HepG2 (cell line): ENCODE results near the gene LTB4R2. TPM values are rescaled to one million over a fixed set of nuclear protein-coding genes. Genes with fewer than 3 reads are reported as not detected.

ENCODE experiments used
- ATAC-seq: fragments of 200-7000 bp; cut with Tn5 transposase; 3 replicates; pipeline ENCODE4 v1.9.1; 2020; ENCODE audit warnings: mild to moderate bottlenecking, moderate library complexity
- BruUV-seq: library from RNA; stranded (reverse); fragments of 400-500 nt; replicated peaks from 2 replicates; lab custom pipeline; 2021; lab: Mats Ljungman, UMichigan
- CTCF ChIA-PET: fragments of 300-600 bp; formaldehyde crosslinking; extraction: SDS; loops from one replicate; lab custom pipeline; 2021; ENCODE audit warnings: low total read pairs, inconsistent platforms, low intra/inter-chr PET ratio; lab: Yijun Ruan, JAX
- POLR2A ChIA-PET: fragments of 350-600 bp; sonication (Branson Sonifier 250); formaldehyde crosslinking; loops from one replicate; lab custom pipeline; 2020; ENCODE audit warnings: antibody characterized with exemption, inconsistent platforms; lab: Yijun Ruan, JAX
- DNase-seq: peaks from one replicate; pipeline ENCODE4 v3.0.0-alpha.2; 2015; ENCODE audit warnings: low spot score
- FAIRE-seq: peaks from 3 replicates; lab custom pipeline; 2011; peaks lifted over from hg19 to GRCh38; lab: Jason Lieb, UNC
- H2AFZ ChIP-seq: one replicate; pipeline ENCODE4 v1.6.1; 2011; ENCODE audit warnings: low read length, inconsistent platforms
- H3K27ac ChIP-seq: fragments of 300-600 bp; 3 replicates; pipeline ENCODE4 v1.8.0; 2011; ENCODE audit warnings: mixed run types, mild to moderate bottlenecking, mixed read lengths, low read length, inconsistent platforms; ENCODE audit not compliant: insufficient read depth; ENCODE audit errors: extremely low read length
- H3K27me3 ChIP-seq, 2 experiments: fragments of 200-600 bp in 1 of 2; 2 replicates in 1 of 2; 3 replicates in 1 of 2; pipeline versions ENCODE4 v1.6.0 to v1.8.0; 2011; ENCODE audit warnings: low read length in 2 of 2, mild to moderate bottlenecking in 2 of 2, moderate library complexity in 2 of 2, inconsistent platforms in 1 of 2; ENCODE audit not compliant: insufficient read depth in 2 of 2, control insufficient read depth in 1 of 2
- H3K36me3 ChIP-seq, 2 experiments: fragments of 200-600 bp in 1 of 2; replicated peaks in 1 of 2; 2 replicates in 1 of 2; 3 replicates in 1 of 2; pipeline versions ENCODE4 v1.5.1 to v1.8.0; 2011; ENCODE audit warnings: low read length in 2 of 2, inconsistent platforms in 1 of 2; ENCODE audit not compliant: insufficient read depth in 2 of 2, control insufficient read depth in 1 of 2
- H3K4me1 ChIP-seq: 2 replicates; pipeline ENCODE4 v1.5.1; 2012; ENCODE audit warnings: low read length, inconsistent platforms; ENCODE audit not compliant: insufficient read depth
- H3K4me2 ChIP-seq: 2 replicates; pipeline ENCODE4 v1.6.0; 2011; ENCODE audit warnings: low read depth, low read length, inconsistent platforms
- H3K4me3 ChIP-seq, 3 experiments: fragments of 200-600 bp in 1 of 3; sonication (generic), shearing (Covaris generic) in 1 of 3; replicated peaks in 1 of 3; 2 replicates each; pipeline ENCODE4 v1.5.1; 2011 to 2016; ENCODE audit warnings: low read length in 3 of 3, inconsistent platforms in 2 of 3, low read depth in 2 of 3, mild to moderate bottlenecking in 2 of 3, control low read depth in 1 of 3, mixed read lengths in 1 of 3; ENCODE audit not compliant: insufficient read depth in 1 of 3
- H3K79me2 ChIP-seq: one replicate; pipeline ENCODE4 v1.6.1; 2011; ENCODE audit warnings: low read length, inconsistent platforms; ENCODE audit not compliant: insufficient read depth
- H3K9ac ChIP-seq: 2 replicates; pipeline ENCODE4 v1.6.0; 2011; ENCODE audit warnings: mild to moderate bottlenecking, low read depth, low read length, inconsistent platforms; ENCODE audit not compliant: insufficient read depth
- H3K9me3 ChIP-seq: 2 replicates; pipeline ENCODE4 v1.5.1; 2012; ENCODE audit warnings: mild to moderate bottlenecking, low read length
- H4K20me1 ChIP-seq: 2 replicates; pipeline ENCODE4 v1.6.0; 2011; ENCODE audit warnings: inconsistent platforms, mild to moderate bottlenecking, low read length, moderate library complexity; ENCODE audit not compliant: insufficient read depth
- AGO2 ChIP-seq: fragments of 200-400 bp; formaldehyde crosslinking; optimal IDR thresholded peaks from 2 replicates; pipeline ENCODE3; 2017; ENCODE audit warnings: mild to moderate bottlenecking, low read depth, low read length, moderate library complexity
- GABPB1 ChIP-seq: IDR thresholded peaks from 2 replicates; pipeline ENCODE4 v1.6.1; 2016; ENCODE audit warnings: mild to moderate bottlenecking, missing genetic modification reagents, moderate library complexity, missing compliant biosample characterization
- KLF16 ChIP-seq, 2 experiments: sonication (generic) in 1 of 2; formaldehyde crosslinking in 1 of 2; IDR thresholded peaks; 2 replicates each; pipeline versions ENCODE4 v1.6.1 to v1.8.0; 2016 to 2023; ENCODE audit warnings: missing genetic modification reagents in 2 of 2, missing compliant biosample characterization in 1 of 2
- MAF1 ChIP-seq: sonication (generic); formaldehyde crosslinking; IDR thresholded peaks from 2 replicates; pipeline ENCODE4 v1.5.0; 2020; ENCODE audit warnings: missing genetic modification reagents, borderline replicate concordance
- NFAT5 ChIP-seq: sonication (generic); formaldehyde crosslinking; IDR thresholded peaks from 2 replicates; pipeline ENCODE4 v1.4.0; 2020; ENCODE audit warnings: missing genetic modification reagents
- PRDM10 ChIP-seq: sonication (generic); formaldehyde crosslinking; IDR thresholded peaks from 2 replicates; pipeline ENCODE4 v1.4.0; 2020; ENCODE audit warnings: low read depth, missing genetic modification reagents
- RBFOX2 ChIP-seq: fragments of 200-400 bp; formaldehyde crosslinking; IDR thresholded peaks from 2 replicates; pipeline ENCODE4 v1.6.1; 2017; ENCODE audit warnings: low read depth, mild to moderate bottlenecking, low read length
- TEAD2 ChIP-seq: sonication (generic); formaldehyde crosslinking; IDR thresholded peaks from 2 replicates; pipeline ENCODE4 v1.9.0; 2021; ENCODE audit warnings: missing genetic modification reagents
- ZNF232 ChIP-seq: sonication (generic); formaldehyde crosslinking; IDR thresholded peaks from 2 replicates; pipeline ENCODE4 v1.4.0; 2020; ENCODE audit warnings: missing genetic modification reagents, borderline replicate concordance
- ZNF570 ChIP-seq: sonication (generic); formaldehyde crosslinking; IDR thresholded peaks from 2 replicates; pipeline ENCODE4 v1.4.0; 2020; ENCODE audit warnings: mild to moderate bottlenecking, missing genetic modification reagents, borderline replicate concordance
- WGBS: methylation state at CpG from one replicate; pipeline ENCODE4 v1.1.6; 2017; ENCODE audit warnings: low lambda C conversion rate; 5-methylcytosine and 5-hydroxymethylcytosine counted together
- in situ Hi-C: cut with HindIII; loops from 2 replicates; pipeline ENCODE4 v1.10.0; 2017; ENCODE audit warnings: low pct_unique_long_range_greater_than_20kb; ENCODE audit not compliant: extremely low pct_ligation_motif_present
- intact Hi-C: fragments of 100-400 bp; cut with micrococcal nuclease; formaldehyde crosslinking; loops from one replicate; pipeline ENCODE4 v1.10.0; 2022; ENCODE audit not compliant: unreplicated experiment
- polyA plus RNA-seq, 8 experiments: library from polyadenylated mRNA; depleted of rRNA in 3 of 8; stranded (reverse) in 7 of 8; unstranded in 1 of 8; fragments of >200 nt; fragmentation: Illumina TruSeq in 4 of 8; extraction: Trizol in 4 of 8; gene quantifications; 2 replicates each; pipeline versions ENCODE4 v1.2.1 to v1.2.3, GENCODE V29; 2011 to 2016; ENCODE audit warnings: low read depth in 4 of 8, missing spikeins in 1 of 8, mixed read lengths in 1 of 8; ENCODE audit not compliant: insufficient read depth in 1 of 8
- total RNA-seq, 5 experiments: library from RNA; depleted of rRNA; stranded (reverse); fragments of >200 nt; fragmentation: Illumina TruSeq; extraction: Trizol; gene quantifications; 2 replicates each; pipeline ENCODE4 v1.2.3, GENCODE V29; 2016; ENCODE audit warnings: low read depth in 1 of 5
- TF ChIP-seq, protein P1 (sequence below): conservative IDR thresholded peaks from 2 replicates; pipeline ENCODE4 v1.6.1; 2018; ENCODE audit warnings: missing genetic modification reagents

LTB4R2 gene
- total and polyA plus RNA-seq, 2 of the 13 experiments (the other 11 are each of a cell fraction or from before 2014, with no cell fraction given), result 3.9 to 6.9 TPM

DNA sequence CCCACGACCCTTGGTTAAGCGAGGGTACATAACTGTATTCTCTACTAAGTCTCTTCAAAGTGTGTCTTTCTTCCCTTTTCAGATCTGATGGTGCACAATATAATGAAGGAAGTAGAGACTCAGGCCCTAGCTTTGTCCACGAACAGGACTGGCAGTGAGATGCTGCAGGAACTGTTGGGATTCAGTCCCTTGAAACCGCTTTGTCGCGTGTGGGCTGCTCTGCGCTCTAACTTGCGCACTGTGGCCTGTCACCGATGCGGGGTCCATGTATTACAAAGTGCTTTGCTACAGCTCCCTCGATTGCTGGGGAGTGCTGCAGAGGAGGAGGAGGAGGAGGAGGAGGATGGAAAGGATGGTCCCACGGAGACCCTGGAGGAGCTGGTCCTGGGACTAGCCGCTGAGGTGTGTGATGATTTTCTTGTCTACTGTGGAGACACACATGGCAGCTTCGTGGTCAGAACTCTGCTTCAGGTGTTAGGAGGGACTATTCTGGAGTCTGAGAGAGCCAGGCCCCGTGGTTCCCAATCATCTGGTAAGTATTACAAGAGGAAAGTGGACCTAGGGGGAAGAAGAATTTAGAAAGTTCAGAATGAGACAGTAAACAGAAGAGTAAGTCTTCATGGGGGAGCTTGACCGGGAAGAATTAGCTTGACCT, 9.5 kb upstream of the LTB4R2 start (continued):
- no peak for TF ChIP-seq PRDM10 (CRISPR knock-in tag)

- ATAC-seq (no peak), FAIRE-seq (no peak), DNase-seq (no peak)
- Histone ChIP-seq H3K4me1 (peaks cover 53% of the 10 kb centered on the region), H3K27ac (no peak overlapping the region), H3K4me2 (no peak overlapping the region), H2AFZ (no peak overlapping the region), H3K9ac (no peak overlapping the region), H3K79me2 (peaks cover 33% of the 10 kb centered on the region), H3K36me3 (peaks cover 49 to 58% of the 10 kb centered on the region in 2 experiments), H3K27me3 (no peaks in the 10 kb centered on the region; a peak in 1 of 5 replicates), H4K20me1 (0 out of 2 replicates have a peak, but pooled peaks cover 4% of the 10 kb centered on the region), H3K9me3 (no peaks in the 10 kb centered on the region), H3K4me3 (no peak overlapping the region)
- in situ Hi-C loops, result no loop called here
- CTCF ChIA-PET, result no interaction called here
- BruUV-seq, result no TSS peak
- WGBS, result 98% methylated on average over 11 of the region's 11 CpGs
- intact Hi-C loops, result no loop called here
- POLR2A ChIA-PET, result interaction anchor here (1.3 to 24.7 kb wide), 3 partner anchors 33 to 88 kb away, joined by 3 to 850 read pairs (median 12); partner anchors contain the start of genes GMPR2, MDP1, NEDD8 and RABGGTA
- TF ChIP-seq KLF16 (CRISPR knock-in tag; IDR thresholded peaks at IDR 0.05), result 0 out of 4 replicates have a peak, but pooled peaks of 1 of the 2 experiments have one; percentile 63
- TF ChIP-seq RBFOX2, result peak; percentile 58; the same call in 1 of the 2 replicates
- 0 out of 2 replicates have a peak, but pooled peaks have one; percentile 6 for TF ChIP-seq GABPB1 (CRISPR knock-in tag)
- TF ChIP-seq AGO2, result peak; percentile 79
- peak; percentile 16; the same call in 1 of the 2 replicates for TF ChIP-seq ZNF232
- TF ChIP-seq, protein P1, sequence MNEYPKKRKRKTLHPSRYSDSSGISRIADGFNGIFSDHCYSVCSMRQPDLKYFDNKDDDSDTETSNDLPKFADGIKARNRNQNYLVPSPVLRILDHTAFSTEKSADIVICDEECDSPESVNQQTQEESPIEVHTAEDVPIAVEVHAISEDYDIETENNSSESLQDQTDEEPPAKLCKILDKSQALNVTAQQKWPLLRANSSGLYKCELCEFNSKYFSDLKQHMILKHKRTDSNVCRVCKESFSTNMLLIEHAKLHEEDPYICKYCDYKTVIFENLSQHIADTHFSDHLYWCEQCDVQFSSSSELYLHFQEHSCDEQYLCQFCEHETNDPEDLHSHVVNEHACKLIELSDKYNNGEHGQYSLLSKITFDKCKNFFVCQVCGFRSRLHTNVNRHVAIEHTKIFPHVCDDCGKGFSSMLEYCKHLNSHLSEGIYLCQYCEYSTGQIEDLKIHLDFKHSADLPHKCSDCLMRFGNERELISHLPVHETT (CRISPR knock-in tag), result no peak
- no peak for TF ChIP-seq MAF1 (CRISPR knock-in tag)
- TF ChIP-seq ZNF570, result no peak
- 0 out of 2 replicates have a peak, but pooled peaks have one; percentile 24 for TF ChIP-seq NFAT5 (CRISPR knock-in tag)
- no peak for TF ChIP-seq TEAD2
Observed at GRCh38 chr14:24304019-24304387, 5.9 kb upstream of the LTB4R2 start.
